ENCODE data around the gene KRTAP3-2.

The KRTAP3-2 gene

DNA sequence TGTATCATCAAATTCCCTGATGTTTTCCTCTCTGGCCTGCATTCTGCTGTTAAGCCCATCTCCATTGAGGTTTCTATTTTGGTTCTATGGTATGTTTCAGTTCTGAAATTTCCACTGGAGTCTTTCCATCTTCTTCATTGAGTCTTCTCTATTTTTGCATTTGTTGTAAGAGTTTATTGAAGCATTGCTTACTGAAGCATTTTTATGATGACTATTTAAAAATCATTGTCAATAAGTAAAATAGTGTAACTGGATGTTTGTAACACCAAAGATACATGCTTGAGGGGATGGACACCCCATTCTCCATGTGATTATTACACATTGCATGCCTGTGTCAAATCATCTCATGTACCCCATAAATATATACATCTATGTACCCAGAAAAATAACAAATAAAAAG lies 24.2 kb downstream of the KRTAP3-2 start:
- intact Hi-C loops (cut with DNase I), result no loop called here
- no peak for DNase-seq

DNA sequence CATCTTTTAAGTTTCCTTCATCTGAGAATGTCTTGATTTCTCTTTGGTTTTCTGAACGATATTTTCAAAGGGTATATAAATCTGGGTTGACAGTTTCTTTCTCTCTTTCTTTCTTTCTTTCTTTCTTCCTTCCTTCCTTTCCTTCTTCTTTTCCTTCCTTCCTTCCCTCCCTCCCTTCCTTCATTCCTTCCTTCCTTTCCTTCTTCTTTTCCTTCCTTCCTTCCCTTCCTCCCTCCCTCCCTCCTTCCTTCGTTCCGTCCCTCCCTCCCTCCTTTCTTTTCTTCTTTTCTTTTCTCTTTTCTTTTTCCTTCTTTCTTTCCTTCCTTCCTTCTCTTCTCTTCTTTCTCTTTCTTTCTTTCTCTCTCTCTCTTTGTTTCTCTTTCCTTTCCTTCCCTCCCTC lies 25.3 kb downstream of the KRTAP3-2 start:
- intact Hi-C loops (cut with DNase I), result no loop called here
- DNase-seq, result no peak

DNA sequence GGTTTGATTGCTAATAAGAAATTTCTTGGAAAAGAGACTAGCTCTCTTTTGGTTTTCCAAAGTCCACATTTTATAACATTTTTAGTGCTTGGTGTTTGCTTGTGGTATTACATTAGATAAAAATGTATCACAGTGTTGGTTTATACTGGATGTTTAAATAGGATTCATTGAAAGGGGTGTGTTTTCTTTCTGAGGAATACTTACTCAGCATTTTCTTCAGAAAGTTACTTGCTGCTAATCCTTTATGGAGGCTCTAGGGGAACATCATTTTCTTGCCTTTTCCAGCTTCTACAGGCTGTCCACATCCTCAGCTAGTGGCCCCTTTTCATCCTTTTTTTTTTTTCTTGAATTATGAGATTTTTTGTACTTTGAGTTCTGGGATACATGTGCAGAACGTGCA lies 32.1 kb downstream of the KRTAP3-2 start:
- DNase-seq, result no peak
- intact Hi-C loops (cut with DNase I), result no loop called here

DNA sequence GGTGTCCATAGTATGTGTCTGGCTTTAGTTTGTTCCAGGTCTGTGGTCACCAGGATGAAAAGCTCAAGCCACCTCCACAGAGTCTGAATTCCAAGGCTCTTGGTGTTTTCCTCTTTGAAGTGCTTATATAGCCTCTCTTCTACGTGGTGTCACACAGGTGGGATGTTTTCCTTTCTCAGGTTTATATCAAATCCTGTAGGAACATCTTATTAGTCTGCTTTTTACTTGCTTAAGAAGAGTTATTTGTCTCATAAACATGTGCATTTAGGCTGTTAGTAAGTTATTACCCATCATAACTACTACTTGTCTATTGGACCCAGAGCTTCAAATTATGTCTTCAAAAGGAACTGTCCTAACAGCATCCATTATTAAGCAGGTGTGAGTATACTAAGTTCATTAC lies 32.9 kb downstream of the KRTAP3-2 start, which contains the start of gene KRT39:
Gene KRT39 (minus strand): TSS at position 101 of the 400 bp plus-strand sequence. CDS start 92 bp downstream, at position 9.
- intact Hi-C loops (cut with DNase I), result no loop called here
- no peak for DNase-seq

DNA sequence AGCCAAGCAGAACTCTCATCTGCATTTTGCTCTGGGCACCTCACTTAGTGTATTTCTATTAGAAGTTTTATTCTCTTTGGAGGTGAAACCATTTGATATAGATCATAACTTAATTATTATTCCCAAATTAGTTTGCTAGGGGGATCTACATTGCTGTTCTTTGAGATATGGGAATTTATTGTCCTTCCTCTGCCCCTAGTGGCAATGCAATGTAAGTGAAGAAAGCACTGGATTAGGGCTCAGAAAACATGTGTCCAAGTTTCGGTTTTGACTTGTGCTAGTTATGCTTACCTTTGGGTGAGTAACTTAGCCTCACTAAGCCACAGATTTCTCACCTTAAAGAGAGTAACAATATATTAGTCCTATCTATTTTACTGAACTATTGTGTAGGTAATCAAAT lies 35.9 kb downstream of the KRTAP3-2 start:
- no peak for DNase-seq

DNA sequence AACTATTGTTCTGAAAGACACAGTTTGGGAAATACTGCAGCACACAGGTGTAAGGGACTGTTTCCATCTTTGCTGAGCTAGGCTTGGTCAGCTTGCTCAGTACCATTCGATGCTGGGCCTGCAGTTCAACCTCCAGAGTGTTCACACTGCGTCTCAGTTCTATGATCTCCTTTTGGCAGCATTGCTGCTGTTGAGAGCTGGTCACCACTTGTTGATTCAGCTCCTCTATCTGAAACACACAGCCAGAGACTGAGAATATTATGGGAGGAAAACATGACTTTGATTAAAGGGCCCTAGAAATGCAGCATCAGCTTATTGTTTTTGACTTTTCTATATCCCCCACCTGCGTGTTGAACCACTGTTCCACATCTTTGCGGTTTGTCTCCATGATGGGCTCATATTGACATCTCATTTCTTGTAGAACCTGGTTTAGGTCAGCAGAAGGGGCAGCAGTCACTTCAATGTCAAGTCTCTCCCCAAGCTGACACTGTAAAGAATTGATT lies 37.6 kb downstream of the KRTAP3-2 start:
- DNase-seq, result no peak
- intact Hi-C loops (cut with DNase I), result no loop called here

More for the DNA sequence above, 35.9 kb downstream of the KRTAP3-2 start:
- intact Hi-C loops (cut with DNase I), result no loop called here

DNA sequence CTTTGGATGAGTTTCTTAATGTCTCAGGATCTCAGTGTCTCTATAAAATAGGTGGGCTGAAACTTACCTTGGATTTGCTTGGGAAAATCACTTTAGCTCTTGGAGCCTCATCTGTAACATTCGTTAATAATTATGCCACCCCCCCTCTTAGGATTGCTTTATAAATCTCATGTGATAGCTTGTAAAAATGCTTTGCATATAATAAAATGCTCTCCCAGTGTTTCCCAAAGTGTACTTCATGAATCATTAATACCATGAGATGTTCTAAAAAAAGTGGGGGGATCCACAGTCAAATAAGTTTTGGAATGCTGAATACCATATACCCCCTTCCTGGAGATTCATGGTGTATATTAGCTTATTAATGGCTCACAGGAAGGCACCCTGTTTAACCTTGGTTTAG lies 38.1 kb downstream of the KRTAP3-2 start:
- intact Hi-C loops (cut with DNase I), result no loop called here

DNA sequence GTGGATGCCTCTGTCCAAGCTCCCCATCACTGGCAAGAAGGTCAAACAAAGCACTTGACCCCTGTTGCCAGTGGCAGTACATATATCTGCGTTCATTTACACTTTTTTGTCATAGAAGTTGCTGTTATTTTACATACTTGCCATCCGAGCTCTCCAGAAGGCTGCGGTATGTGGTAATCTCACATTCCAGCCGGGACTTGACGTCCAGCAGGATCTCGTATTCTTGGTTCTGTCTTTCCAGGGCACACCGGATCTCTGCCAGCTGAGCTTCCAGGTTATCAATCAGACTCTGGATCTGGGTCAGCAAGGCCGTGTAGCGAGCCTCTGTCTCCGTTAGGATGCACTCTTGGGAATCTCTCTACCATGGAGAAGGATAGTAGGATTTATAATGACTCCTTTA lies 39.6 kb downstream of the KRTAP3-2 start:
- intact Hi-C loops (cut with DNase I), result no loop called here

More for the DNA sequence above, 38.1 kb downstream of the KRTAP3-2 start:
- no peak for DNase-seq

DNA sequence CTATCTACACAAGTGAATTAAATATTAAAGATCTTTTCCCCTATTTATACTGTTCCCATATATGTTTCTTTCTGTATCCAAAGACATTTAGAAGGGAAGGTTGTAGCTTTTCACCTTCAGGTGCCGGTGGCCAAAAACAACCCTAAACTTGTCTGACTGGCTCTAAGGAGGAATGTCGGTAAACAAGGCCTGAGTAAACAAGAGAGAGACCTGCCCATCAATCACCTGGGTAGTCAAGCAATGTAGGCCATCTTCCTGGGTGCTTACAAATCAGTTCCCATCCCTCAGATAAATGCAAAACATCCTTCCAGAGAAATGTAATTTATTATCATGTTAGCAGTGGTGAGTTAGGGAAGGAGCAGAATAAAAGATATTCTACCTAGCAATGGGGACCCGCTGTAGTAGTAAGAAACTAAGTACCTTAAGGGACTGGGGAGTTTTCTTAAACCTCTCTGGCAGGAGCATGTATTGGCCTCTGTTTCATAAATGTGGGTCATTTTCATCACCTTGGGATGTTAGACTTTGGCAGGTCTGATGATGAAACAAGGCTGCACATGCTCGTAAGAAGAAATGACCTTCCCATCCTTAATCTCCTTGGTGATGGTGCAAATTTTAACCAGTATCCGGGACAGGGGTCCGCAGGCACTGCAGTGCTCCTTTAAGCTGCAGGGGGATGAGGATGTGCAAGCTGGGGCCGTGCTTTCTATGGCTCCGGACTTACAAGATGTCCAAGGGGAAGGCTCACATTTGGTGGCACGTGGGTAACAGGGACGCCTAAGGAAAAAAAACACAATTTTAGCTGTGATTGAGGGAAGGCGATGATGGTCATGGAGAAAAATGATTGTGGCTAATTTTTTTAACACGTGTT lies 41.4 kb downstream of the KRTAP3-2 start:
- intact Hi-C loops (cut with DNase I), result no loop called here
- DNase-seq, result no peak

More for the DNA sequence above, 39.6 kb downstream of the KRTAP3-2 start:
- no peak for DNase-seq

DNA sequence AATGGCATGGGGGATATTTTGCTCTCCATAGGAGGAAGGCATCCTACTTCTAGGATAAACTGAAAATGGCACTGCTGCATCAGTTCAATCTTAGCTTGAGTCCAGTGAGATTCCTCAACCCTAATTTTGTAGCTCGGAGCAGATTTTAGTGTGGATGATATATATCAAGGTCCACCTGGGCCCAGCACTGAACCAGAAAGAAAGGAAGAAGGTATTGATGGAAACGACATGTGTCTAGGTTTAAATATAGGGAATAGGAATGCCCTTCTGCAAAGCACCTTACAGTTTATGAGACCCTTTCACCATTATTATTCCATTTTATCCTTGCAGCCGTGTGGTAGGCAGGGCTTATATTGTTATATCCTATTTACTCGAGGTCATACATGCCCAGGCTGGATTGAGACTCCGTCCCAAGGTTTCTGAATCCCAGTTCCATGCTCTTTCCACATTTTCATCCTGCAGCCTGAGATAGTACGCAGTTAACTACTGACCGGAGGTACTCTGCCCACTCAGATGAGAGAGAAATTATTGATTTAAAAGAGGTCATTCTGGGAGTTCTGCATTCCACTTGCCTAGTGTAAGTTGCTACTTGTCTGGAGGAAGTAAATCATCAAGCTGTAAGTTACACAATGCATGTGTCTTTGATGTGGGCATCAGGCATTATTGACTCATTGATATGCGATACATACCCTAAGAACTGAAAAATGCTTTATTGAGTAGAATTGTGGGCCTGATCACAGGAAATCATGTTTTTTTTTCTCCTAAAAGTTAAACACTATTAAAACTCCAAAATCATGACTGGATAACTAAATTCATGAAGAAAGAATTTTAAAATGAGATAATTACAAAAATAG lies 43.1 kb downstream of the KRTAP3-2 start:
- intact Hi-C loops (cut with DNase I), result no loop called here
- DNase-seq, result no peak

DNA sequence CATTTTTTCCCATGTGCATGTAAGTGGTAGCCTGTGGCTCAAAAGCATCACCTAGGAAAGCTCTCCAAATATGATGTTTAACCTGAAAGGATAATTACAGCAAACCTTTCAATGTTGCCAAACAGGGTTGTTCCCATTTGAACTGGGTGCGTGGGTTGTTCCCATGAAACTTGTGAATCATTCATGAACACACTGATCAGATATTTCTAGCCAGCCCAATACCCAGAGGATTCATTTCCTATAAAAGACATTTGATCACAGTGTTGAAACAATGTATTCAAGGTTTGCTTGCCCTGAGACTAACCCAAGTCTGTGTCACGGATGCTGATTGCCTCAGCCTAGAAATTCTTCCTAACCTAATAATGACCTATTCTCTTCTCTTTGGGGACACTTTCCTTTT lies 45.8 kb downstream of the KRTAP3-2 start:
- intact Hi-C loops (cut with DNase I), result no loop called here

DNA sequence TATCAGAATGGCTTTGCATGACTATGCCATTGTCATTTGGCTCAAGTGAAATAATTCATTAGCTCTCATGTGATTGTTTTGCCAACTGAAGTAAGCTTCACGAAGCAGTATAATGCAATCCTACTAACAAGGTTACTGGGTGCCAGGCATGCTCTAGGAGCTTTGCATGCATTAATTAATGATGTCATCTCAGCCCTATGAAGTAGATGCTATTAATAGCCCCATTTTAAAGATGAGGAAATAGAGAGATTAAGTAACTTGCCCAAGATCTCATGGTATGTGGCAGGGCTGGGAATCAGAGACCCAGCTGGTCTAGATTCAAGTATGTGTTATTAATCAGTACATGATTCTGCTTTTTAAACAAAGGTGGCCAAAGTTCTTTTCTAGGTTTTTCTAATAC lies 47.0 kb downstream of the KRTAP3-2 start:
- DNase-seq, result no peak
- intact Hi-C loops (cut with DNase I), result no loop called here

More for the DNA sequence above, 45.8 kb downstream of the KRTAP3-2 start:
- DNase-seq, result no peak

DNA sequence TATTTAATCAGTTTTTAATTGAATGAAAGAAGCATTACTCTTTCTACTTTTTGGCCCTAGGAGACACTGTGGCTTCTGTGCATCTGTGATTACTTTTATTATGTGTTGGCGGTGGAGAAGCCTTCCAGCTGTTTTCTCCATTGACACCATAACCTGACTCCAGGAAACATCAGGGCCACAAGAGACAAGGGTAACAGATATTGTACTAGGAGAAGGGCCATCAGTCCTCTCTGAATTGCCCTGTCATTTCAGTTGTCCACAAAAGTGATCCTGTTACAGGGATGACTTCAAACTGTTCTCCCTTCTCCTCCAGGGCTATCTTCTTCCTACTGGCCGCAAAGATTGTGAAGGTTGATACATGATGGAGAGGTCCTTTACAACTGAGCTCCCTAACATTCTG lies 47.6 kb downstream of the KRTAP3-2 start:
- intact Hi-C loops (cut with DNase I), result no loop called here
- DNase-seq, result no peak

DNA sequence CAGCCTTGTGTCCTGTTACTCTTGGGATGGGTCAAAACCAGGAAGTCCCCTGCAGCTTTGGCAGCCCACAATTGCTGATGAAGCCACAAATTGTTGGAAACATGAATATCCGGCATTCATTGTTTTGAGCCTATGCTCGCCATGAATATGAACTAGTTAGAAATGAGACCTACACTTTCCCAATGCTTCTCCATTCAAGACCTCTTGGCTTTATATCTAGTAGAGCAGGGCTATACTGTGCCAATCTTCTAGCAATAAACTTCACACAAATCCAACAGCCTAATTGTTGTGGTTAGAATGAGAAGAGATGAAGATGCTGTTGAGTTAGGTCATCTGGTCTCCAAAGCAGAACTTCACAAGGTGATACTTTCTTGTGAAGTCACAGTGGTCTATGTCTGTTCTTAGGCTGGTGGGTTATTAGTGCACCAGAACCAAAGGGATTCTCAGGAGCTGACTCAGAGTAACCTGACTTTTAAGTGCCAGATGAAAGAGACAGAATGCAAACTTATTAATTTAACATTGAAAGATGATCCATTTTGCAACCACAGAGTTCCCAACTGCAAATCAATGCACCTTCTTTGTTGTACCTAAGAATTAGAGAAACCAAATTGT lies 48.6 kb downstream of the KRTAP3-2 start:
- no peak for DNase-seq
- intact Hi-C loops (cut with DNase I), result no loop called here

DNA sequence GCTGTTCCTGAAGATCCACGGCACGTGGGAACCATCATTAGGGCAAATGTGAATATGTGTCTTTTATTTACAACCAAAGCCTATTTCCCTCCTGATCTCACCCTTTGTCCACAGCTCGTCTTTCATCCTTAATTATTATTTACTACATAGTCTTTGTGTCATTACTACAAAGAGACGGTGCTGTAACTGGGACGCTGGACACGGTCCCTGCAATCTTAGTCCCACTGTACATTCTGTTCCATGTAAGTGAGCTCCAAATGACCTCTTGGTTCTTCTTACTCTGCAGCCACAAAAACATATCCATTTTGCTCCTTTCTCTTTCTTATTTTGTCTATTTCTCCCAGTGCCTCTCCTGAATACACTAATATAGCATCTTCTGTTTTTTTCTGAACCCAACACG lies 49.5 kb downstream of the KRTAP3-2 start:
- no peak for DNase-seq
- intact Hi-C loops (cut with DNase I), result no loop called here

DNA sequence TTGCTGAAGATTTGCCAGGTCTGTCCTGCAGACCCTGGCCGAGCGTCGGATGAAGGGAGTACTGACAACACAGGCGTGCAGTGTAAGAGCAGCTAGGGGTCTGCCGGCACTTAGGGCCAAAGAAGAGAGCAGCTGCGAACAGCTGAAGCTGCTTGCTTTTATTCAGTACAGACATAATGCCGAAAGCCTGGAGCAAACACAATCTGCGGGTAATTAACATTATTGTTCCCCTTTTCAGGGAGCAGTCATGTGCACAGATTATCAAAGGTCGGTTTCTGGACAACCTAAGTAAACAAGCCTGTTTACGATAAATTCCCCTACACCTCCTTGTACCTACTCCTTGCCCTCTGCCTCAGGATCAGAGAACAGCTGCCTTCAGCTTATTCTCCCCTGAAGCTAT lies 50.3 kb downstream of the KRTAP3-2 start:
- intact Hi-C loops (cut with DNase I), result no loop called here
- DNase-seq, result no peak
